Activated T-cell treated with anti-CD3 and anti-CD28 coated beads, Interleukin-2, amount 50 U/mL, for 72 hours (primary cell): Measurements from ENCODE around the gene SEC11C. TPM values are rescaled to one million over a fixed set of nuclear protein-coding genes. Genes with fewer than 3 reads are reported as not detected.
"Not testable (repeated sequence)": the region's sequence is repeated elsewhere in the genome, so short reads cannot be mapped to it uniquely, and the experiment has no call there.

Experiments used
- ATAC-seq, 2 donors: fragments of 150-1000 bp; cut with Tn5 transposase; replicated peaks in 1 of 2; 2 replicates each; pipeline ENCODE4 v1.10.0; 2021; ENCODE audit warnings: moderate library complexity in 2 of 2, mild to moderate bottlenecking in 1 of 2
- DNase-seq, 2 donors: peaks; one replicate each; pipeline ENCODE4 v3.0.0; 2021 to 2022; ENCODE audit warnings: mixed read lengths in 1 of 2
- H3K27ac Mint-ChIP-seq: one replicate; pipeline ENCODE4 v1.8.0; 2022; ENCODE audit warnings: mild to moderate bottlenecking, moderate library complexity, mixed read lengths
- H3K27me3 Mint-ChIP-seq: one replicate; pipeline ENCODE4 v1.8.0; 2022; ENCODE audit warnings: low read depth, mixed read lengths
- H3K36me3 Mint-ChIP-seq, 2 donors: one replicate each; pipeline ENCODE4 v1.8.0; 2022; ENCODE audit warnings: mixed read lengths in 2 of 2, mild to moderate bottlenecking in 1 of 2; ENCODE audit not compliant: insufficient read depth in 2 of 2
- H3K4me1 Mint-ChIP-seq: one replicate; pipeline ENCODE4 v1.8.0; 2022; ENCODE audit warnings: low read depth, mixed read lengths
- H3K4me3 Mint-ChIP-seq, 2 donors: one replicate each; pipeline ENCODE4 v1.8.0; 2022; ENCODE audit warnings: mild to moderate bottlenecking in 2 of 2, mixed read lengths in 2 of 2, moderate library complexity in 2 of 2
- H3K9me3 Mint-ChIP-seq, 2 donors: one replicate each; pipeline ENCODE4 v1.8.0; 2022; ENCODE audit warnings: mixed read lengths in 2 of 2
- total RNA-seq, 2 donors: library from RNA; stranded (reverse); gene quantifications; one replicate each; pipeline ENCODE4 v1.2.3, GENCODE V29; 2022

The SEC11C gene
- total RNA-seq, 2 donors from 2014 or later = 160 to 194 TPM

DNA sequence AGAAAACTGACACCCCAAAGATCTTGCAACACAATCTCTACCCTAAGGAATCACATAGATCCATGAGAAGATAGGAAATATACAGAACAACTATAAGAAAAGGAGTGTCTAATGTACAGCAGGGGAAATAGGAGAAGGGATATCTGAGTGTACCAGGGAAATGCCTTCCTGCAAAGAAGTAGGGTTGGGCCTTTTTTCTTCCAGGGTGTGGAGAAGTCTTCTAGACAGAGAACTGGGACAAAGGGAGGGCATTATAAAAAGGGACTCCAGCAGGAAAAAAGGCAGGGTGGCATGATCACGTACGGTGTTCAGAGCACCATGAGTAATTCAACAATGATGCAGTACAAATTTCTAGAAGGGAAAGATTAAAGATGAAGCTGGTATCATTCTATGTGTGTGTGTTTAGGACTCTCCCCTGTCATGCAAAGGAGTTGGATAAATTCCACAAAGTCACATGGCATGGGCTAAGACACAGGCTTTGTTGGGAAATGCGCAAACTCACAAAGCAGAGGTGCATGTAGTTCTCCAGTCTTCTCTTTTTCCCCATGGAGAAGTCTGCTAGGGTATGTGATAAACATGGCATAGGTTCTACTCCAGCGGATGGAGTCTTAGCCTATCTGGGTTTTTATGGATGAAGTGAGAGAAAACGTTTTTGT, 6.7 kb upstream of the SEC11C start:
- Mint-ChIP-seq H3K27me3 (peaks cover 66% of the 10 kb centered on the region), H3K27ac (no peak overlapping the region), H3K9me3 (no peaks in the 10 kb centered on the region), H3K4me1 (no peaks in the 10 kb centered on the region), H3K36me3 (no peaks in the 10 kb centered on the region), H3K4me3 (no peak overlapping the region)
- no peak for DNase-seq
- no peak for ATAC-seq

- no peaks in the 10 kb centered on the region for H3K36me3 Mint-ChIP-seq
- DNase-seq (peak; percentile 93), ATAC-seq (peak; percentile 80 to 82)
- peak overlapping the region; percentile 96 to 98 for H3K4me3 Mint-ChIP-seq
- H3K4me1 Mint-ChIP-seq = peaks cover 43% of the 10 kb centered on the region
- peaks cover 13% of the 10 kb centered on the region for H3K27me3 Mint-ChIP-seq
- no peaks in the 10 kb centered on the region for H3K9me3 Mint-ChIP-seq
- peak overlapping the region; percentile 100 for H3K27ac Mint-ChIP-seq
Observed at GRCh38 chr18:59139291-59139614, 431 bp upstream of the SEC11C start.

- no peaks in the 10 kb centered on the region for H3K36me3 Mint-ChIP-seq
- peak overlapping the region; percentile 96 to 98 for H3K4me3 Mint-ChIP-seq
- peak overlapping the region; percentile 98 for H3K27ac Mint-ChIP-seq
- no peak for ATAC-seq
- no peaks in the 10 kb centered on the region for H3K9me3 Mint-ChIP-seq
- H3K27me3 Mint-ChIP-seq = peaks cover 7% of the 10 kb centered on the region
- peaks cover 53% of the 10 kb centered on the region for H3K4me1 Mint-ChIP-seq
- DNase-seq = no peak
Observed at GRCh38 chr18:59140302-59140885, 710 bp downstream of the SEC11C start.

DNA sequence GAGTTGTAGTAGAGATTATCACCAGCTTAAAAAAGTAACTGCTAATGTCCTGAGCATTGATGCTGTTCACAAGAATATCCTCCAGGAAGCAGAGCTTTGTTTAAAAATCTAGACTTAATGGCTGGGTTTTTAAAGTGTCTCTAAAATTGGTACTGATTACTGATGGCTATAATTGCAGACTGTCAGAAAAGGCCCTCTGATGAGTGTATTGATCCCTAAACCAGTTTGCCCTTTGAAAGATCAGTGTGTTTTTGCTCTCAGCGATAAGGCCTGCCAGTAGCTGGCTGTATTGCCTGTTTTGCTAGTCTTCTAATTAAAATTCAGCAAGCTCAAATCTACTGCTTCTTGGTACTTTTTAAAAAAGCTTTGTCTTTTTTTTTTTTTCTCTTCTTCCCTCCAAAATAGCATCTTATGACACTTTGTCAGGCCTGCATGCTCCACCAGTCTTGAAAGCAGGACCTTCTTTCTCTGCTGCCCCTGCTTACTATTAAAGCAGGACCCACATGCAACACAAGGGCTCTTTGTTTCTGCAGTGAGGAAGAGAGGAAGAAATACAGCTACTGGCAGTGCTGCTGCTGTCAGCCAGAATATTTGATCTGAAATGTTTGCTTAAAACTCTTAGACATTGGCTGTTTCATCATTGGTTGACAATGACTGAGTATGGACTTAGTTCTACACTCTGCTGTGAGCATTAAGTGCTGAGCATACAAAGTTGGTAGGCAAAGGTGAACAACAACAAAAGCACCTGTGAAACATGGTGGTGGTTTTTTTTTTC, 1.8 kb downstream of the SEC11C start:
- DNase-seq = no peak
- H3K4me1 Mint-ChIP-seq = peaks cover 64% of the 10 kb centered on the region

DNA sequence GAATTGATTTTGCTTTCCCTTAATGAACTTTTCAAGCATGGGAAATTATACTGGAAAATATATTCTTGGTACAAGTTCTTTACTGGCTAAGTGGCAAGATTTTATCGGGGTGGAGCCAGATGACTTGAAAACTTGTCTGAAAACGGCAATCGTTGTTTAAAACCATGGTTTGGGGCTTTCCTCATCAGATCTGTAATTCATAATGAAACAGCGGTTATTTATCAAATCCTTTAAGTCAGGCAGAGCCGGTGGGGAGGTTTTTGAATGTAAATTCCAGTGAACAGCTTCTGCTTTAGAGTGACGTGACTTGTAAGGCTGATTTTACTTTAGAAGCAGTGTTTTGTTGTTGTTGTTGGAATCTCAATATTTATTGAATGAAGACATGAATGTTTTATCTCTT, 2.6 kb downstream of the SEC11C start:
- peak overlapping the region; percentile 96 to 98 for H3K4me3 Mint-ChIP-seq
- H3K36me3 Mint-ChIP-seq = no peaks in the 10 kb centered on the region
- ATAC-seq (peak in 1 of 2 donors; percentile 8), DNase-seq (peak; percentile 42 to 47)
- no peaks in the 10 kb centered on the region for H3K9me3 Mint-ChIP-seq
- peaks cover 69% of the 10 kb centered on the region for H3K4me1 Mint-ChIP-seq
- no peaks in the 10 kb centered on the region for H3K27me3 Mint-ChIP-seq
- peak overlapping the region; percentile 98 for H3K27ac Mint-ChIP-seq

More for the DNA sequence above, 1.8 kb downstream of the SEC11C start:
- no peak for ATAC-seq
- Mint-ChIP-seq H3K36me3 (no peaks in the 10 kb centered on the region), H3K4me3 (peak overlapping the region; percentile 96 to 98), H3K9me3 (no peaks in the 10 kb centered on the region), H3K27ac (peak overlapping the region; percentile 98), H3K27me3 (no peaks in the 10 kb centered on the region)

DNA sequence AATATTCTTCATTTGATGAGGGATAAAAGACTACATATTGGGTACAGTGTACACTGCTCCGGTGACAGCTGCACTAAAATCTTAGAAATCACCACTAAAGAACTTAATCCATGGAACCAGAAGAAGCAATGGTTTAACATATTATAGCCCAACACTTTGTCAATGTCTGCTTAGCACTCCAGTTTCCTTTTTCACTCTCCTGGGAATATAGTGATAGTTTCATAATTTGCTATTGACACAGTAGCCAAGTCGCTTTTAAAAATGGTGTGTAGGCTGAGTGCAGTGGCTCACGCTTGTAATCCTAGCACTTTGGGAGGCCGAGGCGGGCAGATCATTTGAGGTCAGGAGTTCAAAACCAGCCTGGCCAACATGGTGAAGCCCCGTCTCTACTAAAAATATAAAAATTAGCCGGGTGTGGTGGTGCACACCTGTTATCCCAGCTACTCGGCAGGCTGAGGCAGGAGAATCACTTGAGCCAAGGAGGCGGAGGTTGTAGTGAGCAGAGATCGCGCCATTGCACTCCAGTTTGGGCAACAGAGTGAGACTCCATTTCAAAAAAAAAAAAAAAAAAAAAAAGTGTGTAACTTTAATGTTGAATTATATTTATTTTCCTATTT, 3.2 kb downstream of the SEC11C start:
- not testable (repeated sequence) for H3K9me3 Mint-ChIP-seq, H3K27me3 Mint-ChIP-seq, DNase-seq, ATAC-seq, H3K36me3 Mint-ChIP-seq
- H3K4me1 Mint-ChIP-seq = peaks cover 76% of the 10 kb centered on the region
- peak overlapping the region; percentile 96 to 98 for H3K4me3 Mint-ChIP-seq
- H3K27ac Mint-ChIP-seq = peak overlapping the region; percentile 98

- ATAC-seq = no peak
- peaks cover 81% of the 10 kb centered on the region for H3K4me1 Mint-ChIP-seq
- H3K9me3 Mint-ChIP-seq = no peaks in the 10 kb centered on the region
- no peak for DNase-seq
- peak overlapping the region; percentile 92 to 96 for H3K4me3 Mint-ChIP-seq
- peak overlapping the region; percentile 76 for H3K27ac Mint-ChIP-seq
- H3K27me3 Mint-ChIP-seq = no peaks in the 10 kb centered on the region
- H3K36me3 Mint-ChIP-seq = no peaks in the 10 kb centered on the region
Observed at GRCh38 chr18:59143441-59143840, 3.8 kb downstream of the SEC11C start.

DNA sequence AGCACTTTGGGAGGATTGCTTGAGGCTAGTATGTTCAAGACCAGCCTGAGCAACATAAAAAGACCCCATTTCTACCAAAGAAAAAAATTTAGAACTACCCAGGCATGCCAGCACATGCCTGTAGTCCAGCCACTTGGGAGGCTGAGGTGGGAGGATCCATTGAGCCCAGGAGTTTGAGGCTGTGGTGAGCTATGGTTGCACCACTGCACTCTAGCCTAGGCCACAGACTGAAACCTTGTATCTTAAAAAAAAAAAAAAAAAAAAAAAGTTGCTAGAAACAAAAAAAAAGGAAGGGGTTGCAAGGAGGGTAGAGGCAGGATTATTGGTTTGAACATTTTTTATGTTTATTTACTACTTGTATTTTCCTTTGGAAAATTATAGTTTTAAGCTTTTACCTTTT, 4.8 kb downstream of the SEC11C start:
- Mint-ChIP-seq H3K36me3 (no peaks in the 10 kb centered on the region), H3K4me1 (peaks cover 88% of the 10 kb centered on the region), H3K4me3 (peak overlapping the region; percentile 73 to 96), H3K9me3 (no peaks in the 10 kb centered on the region), H3K27me3 (no peaks in the 10 kb centered on the region), H3K27ac (no peak overlapping the region)
- DNase-seq (no peak), ATAC-seq (no peak)

- H3K36me3 Mint-ChIP-seq = no peaks in the 10 kb centered on the region
- ATAC-seq (no peak), DNase-seq (no peak)
- H3K27me3 Mint-ChIP-seq = no peaks in the 10 kb centered on the region
- H3K4me3 Mint-ChIP-seq = no peak overlapping the region
- no peaks in the 10 kb centered on the region for H3K9me3 Mint-ChIP-seq
- peaks cover 93% of the 10 kb centered on the region for H3K4me1 Mint-ChIP-seq
- no peak overlapping the region for H3K27ac Mint-ChIP-seq
Observed at GRCh38 chr18:59145055-59145454, 5.4 kb downstream of the SEC11C start.

- peaks cover under 1 to 5% of the 10 kb centered on the region in 2 donors for H3K36me3 Mint-ChIP-seq
- DNase-seq = no peak
- no peak overlapping the region for H3K4me3 Mint-ChIP-seq
- H3K27ac Mint-ChIP-seq = no peak overlapping the region
- H3K4me1 Mint-ChIP-seq = peaks cover 67% of the 10 kb centered on the region
- no peak for ATAC-seq
- no peaks in the 10 kb centered on the region for H3K27me3 Mint-ChIP-seq
- no peaks in the 10 kb centered on the region for H3K9me3 Mint-ChIP-seq
Observed at GRCh38 chr18:59148192-59148591, 8.5 kb downstream of the SEC11C start.

DNA sequence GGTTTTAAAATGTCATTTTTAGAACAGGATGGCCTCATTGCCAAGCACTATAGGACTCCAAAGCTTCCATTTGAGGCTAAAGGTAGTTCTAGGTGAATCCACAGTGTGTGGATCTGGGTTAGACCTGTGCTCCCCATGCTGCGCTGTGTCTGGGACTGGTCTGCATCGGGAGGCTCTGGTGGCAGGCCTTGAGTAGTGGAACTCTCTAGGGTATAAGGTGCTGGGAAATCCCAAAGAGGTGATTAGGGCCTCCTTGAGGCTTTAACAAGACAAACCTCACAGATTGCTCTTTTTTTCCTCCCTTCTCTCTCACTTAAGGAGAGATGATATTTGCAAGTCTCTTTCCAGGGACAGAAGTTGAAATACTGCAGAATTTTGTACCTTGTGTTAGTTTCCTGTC, 9.3 kb downstream of the SEC11C start:
- DNase-seq (no peak), ATAC-seq (peak; percentile 54 to 72)
- Mint-ChIP-seq H3K4me1 (peaks cover 59% of the 10 kb centered on the region), H3K9me3 (no peaks in the 10 kb centered on the region), H3K27me3 (no peaks in the 10 kb centered on the region), H3K27ac (peak overlapping the region; percentile 9), H3K4me3 (peak overlapping the region; percentile 32 to 41), H3K36me3 (peaks cover 3 to 8% of the 10 kb centered on the region in 2 donors)

DNA sequence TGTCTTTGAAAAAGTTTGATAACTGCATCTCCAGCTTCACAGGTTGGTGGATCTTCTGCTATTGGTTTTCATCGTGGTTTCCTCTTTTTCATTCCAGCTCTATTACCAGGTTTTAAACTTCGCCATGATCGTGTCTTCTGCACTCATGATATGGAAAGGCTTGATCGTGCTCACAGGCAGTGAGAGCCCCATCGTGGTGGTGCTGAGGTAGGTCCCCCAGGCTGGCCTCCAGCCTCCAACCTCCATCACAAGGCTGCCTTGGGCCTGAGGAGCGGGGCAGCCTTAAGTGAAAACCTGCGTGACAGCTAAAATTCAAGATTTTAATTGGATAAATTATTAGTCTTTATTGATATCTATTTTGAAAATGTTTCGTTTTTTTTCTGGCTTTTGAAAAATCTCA, 9.7 kb downstream of the SEC11C start:
- H3K4me3 Mint-ChIP-seq = peak overlapping the region; percentile 32 to 41
- H3K9me3 Mint-ChIP-seq = no peaks in the 10 kb centered on the region
- H3K36me3 Mint-ChIP-seq = peaks cover 3 to 11% of the 10 kb centered on the region in 2 donors
- DNase-seq (no peak), ATAC-seq (no peak)
- peaks cover 55% of the 10 kb centered on the region for H3K4me1 Mint-ChIP-seq
- no peaks in the 10 kb centered on the region for H3K27me3 Mint-ChIP-seq
- no peak overlapping the region for H3K27ac Mint-ChIP-seq

GRCh38 chr18:59150236-59150635, 10.6 kb downstream of the SEC11C start:
- Mint-ChIP-seq H3K9me3 (no peaks in the 10 kb centered on the region), H3K4me1 (peaks cover 48% of the 10 kb centered on the region), H3K36me3 (peaks cover 3 to 14% of the 10 kb centered on the region in 2 donors), H3K4me3 (no peak overlapping the region), H3K27ac (no peak overlapping the region), H3K27me3 (no peaks in the 10 kb centered on the region)
- DNase-seq = no peak
- peak in 1 of 2 donors; percentile 28 for ATAC-seq
